SK-N-SH (cell line): Measurements from ENCODE around the gene GABRB1. TPM values are rescaled to one million over a fixed set of nuclear protein-coding genes. Genes with fewer than 3 reads are reported as not detected.

Experiments used
- CTCF ChIA-PET: fragments of 300-600, 350-600 bp; formaldehyde crosslinking; extraction: SDS; loops from one replicate; lab custom pipeline; 2021; lab: Yijun Ruan, JAX
- POLR2A ChIA-PET: fragments of 350-600 bp; sonication (Branson Sonifier 250); formaldehyde crosslinking; extraction: SDS; loops from one replicate; lab custom pipeline; 2020; ENCODE audit warnings: antibody characterized with exemption, inconsistent platforms; lab: Yijun Ruan, JAX
- DNase-seq: peaks from one replicate; pipeline ENCODE4 v3.0.0; 2012
- H2AFZ ChIP-seq: fragments of 200-600 bp; sonication (generic); 2 replicates; pipeline ENCODE4 v1.8.1; 2016; ENCODE audit warnings: antibody characterized with exemption, mild to moderate bottlenecking, low read depth
- H3F3A ChIP-seq: fragments of 200-600 bp; sonication (generic); replicated peaks from 2 replicates; pipeline ENCODE3; 2016; ENCODE audit warnings: antibody characterized with exemption, mild to moderate bottlenecking; ENCODE audit not compliant: insufficient read depth
- H3K27ac ChIP-seq, 2 experiments: fragments of 200-500 bp in 1 of 2; fragments of 200-600 bp in 1 of 2; sonication (Bioruptor generic) in 1 of 2; sonication (generic), shearing (Covaris generic) in 1 of 2; 2 replicates each; pipeline versions ENCODE4 v1.5.1 to v1.6.1; 2014 to 2016; ENCODE audit warnings: low read depth in 2 of 2, inconsistent platforms in 1 of 2, low read length in 1 of 2, mild to moderate bottlenecking in 1 of 2, mixed read lengths in 1 of 2
- H3K27me3 ChIP-seq: fragments of 200-600 bp; sonication (generic), shearing (Covaris generic); 2 replicates; pipeline ENCODE4 v1.6.1; 2016; ENCODE audit warnings: mixed run types; ENCODE audit not compliant: insufficient read depth
- H3K36me3 ChIP-seq, 2 experiments: fragments of 200-500 bp in 1 of 2; fragments of 200-600 bp in 1 of 2; sonication (Bioruptor generic) in 1 of 2; sonication (generic) in 1 of 2; replicated peaks in 1 of 2; 2 replicates each; pipeline versions ENCODE3 to v1.5.1; 2014 to 2016; ENCODE audit warnings: low read length in 1 of 2, mild to moderate bottlenecking in 1 of 2; ENCODE audit not compliant: insufficient read depth in 2 of 2, control insufficient read depth in 1 of 2
- H3K4me1 ChIP-seq, 2 experiments: fragments of 200-500 bp in 1 of 2; fragments of 200-600 bp in 1 of 2; sonication (Bioruptor generic) in 1 of 2; sonication (generic), shearing (Covaris generic) in 1 of 2; 2 replicates each; pipeline versions ENCODE4 v1.5.1 to v1.6.1; 2014 to 2016; ENCODE audit warnings: low read depth in 1 of 2, low read length in 1 of 2, mixed run types in 1 of 2; ENCODE audit not compliant: insufficient read depth in 2 of 2, control insufficient read depth in 1 of 2
- H3K4me2 ChIP-seq: fragments of 200-600 bp; sonication (generic), shearing (Covaris generic); 2 replicates; pipeline ENCODE4 v1.6.1; 2017; ENCODE audit warnings: mixed run types
- H3K4me3 ChIP-seq, 2 experiments: fragments of 200-500 bp in 1 of 2; fragments of 200-600 bp in 1 of 2; sonication (Bioruptor generic) in 1 of 2; sonication (generic), shearing (Covaris generic) in 1 of 2; 2 replicates each; pipeline versions ENCODE4 v1.5.1 to v1.8.1; 2014 to 2016; ENCODE audit warnings: low read depth in 2 of 2, inconsistent platforms in 1 of 2, low read length in 1 of 2, mild to moderate bottlenecking in 1 of 2, mixed read lengths in 1 of 2, moderate library complexity in 1 of 2
- H3K79me2 ChIP-seq: fragments of 200-600 bp; sonication (generic); 2 replicates; pipeline ENCODE4 v1.8.1; 2017; ENCODE audit warnings: mild to moderate bottlenecking; ENCODE audit not compliant: insufficient read depth
- H3K9ac ChIP-seq: fragments of 200-600 bp; sonication (generic); 2 replicates; pipeline ENCODE4 v1.6.1; 2017; ENCODE audit warnings: mixed run types
- H3K9me2 ChIP-seq: fragments of 200-600 bp; sonication (generic); 2 replicates; pipeline ENCODE4 v1.6.1; 2017; ENCODE audit warnings: mixed run types
- H3K9me3 ChIP-seq: fragments of 200-600 bp; sonication (generic); 2 replicates; pipeline ENCODE4 v1.6.1; 2017; ENCODE audit warnings: mixed run types, mild to moderate bottlenecking, moderate library complexity
- H4K20me1 ChIP-seq: fragments of 200-600 bp; sonication (generic); 2 replicates; pipeline ENCODE4 v1.6.1; 2017; ENCODE audit warnings: mild to moderate bottlenecking, mixed run types; ENCODE audit not compliant: insufficient read depth
- ELF1 ChIP-seq: IDR thresholded peaks from 2 replicates; pipeline ENCODE4 v1.4.0; 2012
- FOSL2 ChIP-seq: IDR thresholded peaks from 2 replicates; pipeline ENCODE4 v1.4.0; 2012; ENCODE audit warnings: low read depth, mild to moderate bottlenecking, moderate library complexity, borderline replicate concordance
- GABPA ChIP-seq: IDR thresholded peaks from 2 replicates; pipeline ENCODE4 v1.4.0; 2012; ENCODE audit warnings: low read depth, mild to moderate bottlenecking
- GATA2 ChIP-seq: sonication (generic); formaldehyde crosslinking; IDR thresholded peaks from 2 replicates; pipeline ENCODE4 v1.5.0; 2020; ENCODE audit warnings: mild to moderate bottlenecking, missing genetic modification reagents
- JUND ChIP-seq: IDR thresholded peaks from 2 replicates; pipeline ENCODE4 v1.4.0; 2012
- MEF2A ChIP-seq: IDR thresholded peaks from 2 replicates; pipeline ENCODE4 v1.4.0; 2012; ENCODE audit warnings: low read depth, borderline replicate concordance
- MXI1 ChIP-seq: IDR thresholded peaks from 2 replicates; pipeline ENCODE4 v1.6.1; 2012; ENCODE audit warnings: mild to moderate bottlenecking, low read depth, low read length, improper control_type of control experiment
- NFIC ChIP-seq: IDR thresholded peaks from 2 replicates; pipeline ENCODE4 v1.4.0; 2012; ENCODE audit warnings: borderline replicate concordance
- NRF1 ChIP-seq: IDR thresholded peaks from 2 replicates; pipeline ENCODE4 v1.6.1; 2012; ENCODE audit warnings: low read depth, mild to moderate bottlenecking, low read length
- POLR2AphosphoS5 ChIP-seq: IDR thresholded peaks from 2 replicates; pipeline ENCODE4 v1.6.1; 2012; ENCODE audit warnings: low read depth, low read length
- RCOR1 ChIP-seq: fragments of 150-350 bp; IDR thresholded peaks from 2 replicates; pipeline ENCODE4 v1.6.1; 2017; ENCODE audit warnings: antibody characterized with exemption, low read length
- RFX5 ChIP-seq: IDR thresholded peaks from 2 replicates; pipeline ENCODE4 v1.6.1; 2012; ENCODE audit warnings: mild to moderate bottlenecking, improper control_type of control experiment, low read length
- RXRA ChIP-seq: IDR thresholded peaks from 2 replicates; pipeline ENCODE4 v1.4.0; 2012; ENCODE audit warnings: low read depth, mild to moderate bottlenecking, borderline replicate concordance
- SIN3A ChIP-seq: IDR thresholded peaks from 2 replicates; pipeline ENCODE4 v1.6.1; 2012; ENCODE audit warnings: low read depth, mild to moderate bottlenecking, low read length, moderate library complexity, borderline replicate concordance
- SMC3 ChIP-seq: IDR thresholded peaks from 2 replicates; pipeline ENCODE4 v1.6.1; 2012; ENCODE audit warnings: low read depth, low read length, improper control_type of control experiment
- TAF1 ChIP-seq: IDR thresholded peaks from 2 replicates; pipeline ENCODE4 v1.6.1; 2012; ENCODE audit warnings: low read depth, mild to moderate bottlenecking, low read length, moderate library complexity, borderline replicate concordance
- YY1 ChIP-seq: IDR thresholded peaks from 2 replicates; pipeline ENCODE4 v1.4.0; 2012; ENCODE audit warnings: low read depth, mild to moderate bottlenecking
- WGBS: methylation state at CpG from one replicate; pipeline ENCODE4 v1.1.6; 2017; ENCODE audit warnings: low lambda C conversion rate; 5-methylcytosine and 5-hydroxymethylcytosine counted together
- polyA plus RNA-seq, 3 experiments: library from polyadenylated mRNA; depleted of rRNA; stranded (reverse); fragments of >200 nt; gene quantifications; 2 replicates each; pipeline ENCODE4 v1.2.3, GENCODE V29; 2012
- TF ChIP-seq, protein P1 (sequence below): IDR thresholded peaks from 2 replicates; pipeline ENCODE4; 2012
- TF ChIP-seq, protein P2 (sequence below): IDR thresholded peaks from 2 replicates; pipeline ENCODE4 v1.4.0; 2012; ENCODE audit warnings: low read depth, borderline replicate concordance
- TF ChIP-seq, protein P3 (sequence below): fragments of 200-600 bp; sonication (generic); IDR thresholded peaks from 2 replicates; pipeline ENCODE4 v1.6.1; 2017; ENCODE audit warnings: antibody characterized with exemption, mild to moderate bottlenecking, moderate library complexity
- TF ChIP-seq, protein P4 (sequence below): IDR thresholded peaks from 2 replicates; pipeline ENCODE4 v1.4.0; 2012; ENCODE audit warnings: low read depth, borderline replicate concordance
- TF ChIP-seq, protein P5 (sequence below): fragments of 150-350 bp; IDR thresholded peaks from 2 replicates; pipeline ENCODE4 v1.6.1; 2017; ENCODE audit warnings: antibody characterized with exemption, low read length, low read depth, borderline replicate concordance
- TF ChIP-seq, protein P6 (sequence below): IDR thresholded peaks from 2 replicates; pipeline ENCODE4 v1.6.1; 2012; ENCODE audit warnings: mild to moderate bottlenecking, low read depth, low read length, moderate library complexity

The GABRB1 gene
- polyA plus RNA-seq, 1 of the 3 experiments (the other 2 are of a cell fraction), result not detected

DNA sequence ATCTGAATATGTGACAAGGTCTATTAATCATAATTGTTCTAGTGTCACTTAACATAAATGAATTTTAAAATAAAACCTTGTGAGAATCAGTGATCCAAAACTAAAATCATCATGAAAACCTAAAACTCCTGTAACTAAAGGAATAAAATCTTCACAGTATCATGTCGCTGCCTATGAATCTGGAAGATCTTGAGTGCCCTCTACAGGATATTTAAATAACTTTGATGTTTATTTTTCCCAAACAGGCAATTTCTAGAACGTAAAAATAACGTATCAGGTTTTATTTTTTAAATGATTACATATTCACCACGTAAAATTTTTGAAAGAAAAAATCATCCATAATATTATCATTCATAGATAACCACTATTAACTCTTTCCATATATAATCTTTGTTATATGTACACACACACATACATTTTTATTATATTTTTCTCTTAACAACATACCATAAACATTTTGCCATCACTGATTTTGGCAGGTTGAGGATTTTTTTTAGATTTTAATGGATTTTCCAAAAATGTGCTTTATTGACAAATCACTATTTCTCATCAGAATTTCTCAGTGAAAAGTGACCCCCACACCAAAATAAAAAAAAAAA lies 352.6 kb downstream of the GABRB1 start:
- H4K20me1 ChIP-seq, result no peaks in the 10 kb centered on the region
- H3K9me3 ChIP-seq, result no peaks in the 10 kb centered on the region
- 11% methylated on average over 4 of the region's 4 CpGs for WGBS
- H3K27ac ChIP-seq, result no peak overlapping the region
- H3K9ac ChIP-seq, result no peak overlapping the region
- no peak overlapping the region for H3K4me2 ChIP-seq
- ChIA-PET CTCF (interaction anchor here (0.6 to 3.0 kb wide), 26 partner anchors 9 to 1055 kb away, joined by 3 to 26 read pairs (median 3); no protein-coding TSS in a partner anchor), POLR2A (no interaction called here)
- H3K36me3 ChIP-seq, result no peaks in the 10 kb centered on the region
- H3K4me3 ChIP-seq, result peak overlapping the region in 1 of 2 experiments; percentile 38; a peak in 1 of 4 replicates
- H2AFZ ChIP-seq, result no peak overlapping the region
- no peaks in the 10 kb centered on the region for H3K27me3 ChIP-seq
- H3K9me2 ChIP-seq, result no peaks in the 10 kb centered on the region
- H3F3A ChIP-seq, result no peaks in the 10 kb centered on the region
- DNase-seq, result peak; percentile 43
- H3K4me1 ChIP-seq, result peaks cover 0 to 8% of the 10 kb centered on the region in 2 experiments; a peak in 2 of 4 replicates
- no peaks in the 10 kb centered on the region for H3K79me2 ChIP-seq
- TF ChIP-seq GABPA (no peak), GATA2 (no peak), RXRA (no peak), ELF1 (no peak), TAF1 (no peak), JUND (no peak), RCOR1 (no peak), SIN3A (no peak), NFIC (no peak), POLR2AphosphoS5 (no peak), NRF1 (no peak), YY1 (no peak), RFX5 (no peak), FOSL2 (no peak), SMC3 (peak; percentile 47), MEF2A (no peak), MXI1 (no peak)
- TF ChIP-seq, protein P1, sequence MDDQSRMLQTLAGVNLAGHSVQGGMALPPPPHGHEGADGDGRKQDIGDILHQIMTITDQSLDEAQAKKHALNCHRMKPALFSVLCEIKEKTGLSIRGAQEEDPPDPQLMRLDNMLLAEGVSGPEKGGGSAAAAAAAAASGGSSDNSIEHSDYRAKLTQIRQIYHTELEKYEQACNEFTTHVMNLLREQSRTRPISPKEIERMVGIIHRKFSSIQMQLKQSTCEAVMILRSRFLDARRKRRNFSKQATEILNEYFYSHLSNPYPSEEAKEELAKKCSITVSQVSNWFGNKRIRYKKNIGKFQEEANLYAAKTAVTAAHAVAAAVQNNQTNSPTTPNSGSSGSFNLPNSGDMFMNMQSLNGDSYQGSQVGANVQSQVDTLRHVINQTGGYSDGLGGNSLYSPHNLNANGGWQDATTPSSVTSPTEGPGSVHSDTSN, result no peak
- TF ChIP-seq, protein P2, sequence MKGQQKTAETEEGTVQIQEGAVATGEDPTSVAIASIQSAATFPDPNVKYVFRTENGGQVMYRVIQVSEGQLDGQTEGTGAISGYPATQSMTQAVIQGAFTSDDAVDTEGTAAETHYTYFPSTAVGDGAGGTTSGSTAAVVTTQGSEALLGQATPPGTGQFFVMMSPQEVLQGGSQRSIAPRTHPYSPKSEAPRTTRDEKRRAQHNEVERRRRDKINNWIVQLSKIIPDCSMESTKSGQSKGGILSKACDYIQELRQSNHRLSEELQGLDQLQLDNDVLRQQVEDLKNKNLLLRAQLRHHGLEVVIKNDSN, result no peak
- TF ChIP-seq, protein P3, sequence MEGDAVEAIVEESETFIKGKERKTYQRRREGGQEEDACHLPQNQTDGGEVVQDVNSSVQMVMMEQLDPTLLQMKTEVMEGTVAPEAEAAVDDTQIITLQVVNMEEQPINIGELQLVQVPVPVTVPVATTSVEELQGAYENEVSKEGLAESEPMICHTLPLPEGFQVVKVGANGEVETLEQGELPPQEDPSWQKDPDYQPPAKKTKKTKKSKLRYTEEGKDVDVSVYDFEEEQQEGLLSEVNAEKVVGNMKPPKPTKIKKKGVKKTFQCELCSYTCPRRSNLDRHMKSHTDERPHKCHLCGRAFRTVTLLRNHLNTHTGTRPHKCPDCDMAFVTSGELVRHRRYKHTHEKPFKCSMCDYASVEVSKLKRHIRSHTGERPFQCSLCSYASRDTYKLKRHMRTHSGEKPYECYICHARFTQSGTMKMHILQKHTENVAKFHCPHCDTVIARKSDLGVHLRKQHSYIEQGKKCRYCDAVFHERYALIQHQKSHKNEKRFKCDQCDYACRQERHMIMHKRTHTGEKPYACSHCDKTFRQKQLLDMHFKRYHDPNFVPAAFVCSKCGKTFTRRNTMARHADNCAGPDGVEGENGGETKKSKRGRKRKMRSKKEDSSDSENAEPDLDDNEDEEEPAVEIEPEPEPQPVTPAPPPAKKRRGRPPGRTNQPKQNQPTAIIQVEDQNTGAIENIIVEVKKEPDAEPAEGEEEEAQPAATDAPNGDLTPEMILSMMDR, result peak; percentile 77
- TF ChIP-seq, protein P4, sequence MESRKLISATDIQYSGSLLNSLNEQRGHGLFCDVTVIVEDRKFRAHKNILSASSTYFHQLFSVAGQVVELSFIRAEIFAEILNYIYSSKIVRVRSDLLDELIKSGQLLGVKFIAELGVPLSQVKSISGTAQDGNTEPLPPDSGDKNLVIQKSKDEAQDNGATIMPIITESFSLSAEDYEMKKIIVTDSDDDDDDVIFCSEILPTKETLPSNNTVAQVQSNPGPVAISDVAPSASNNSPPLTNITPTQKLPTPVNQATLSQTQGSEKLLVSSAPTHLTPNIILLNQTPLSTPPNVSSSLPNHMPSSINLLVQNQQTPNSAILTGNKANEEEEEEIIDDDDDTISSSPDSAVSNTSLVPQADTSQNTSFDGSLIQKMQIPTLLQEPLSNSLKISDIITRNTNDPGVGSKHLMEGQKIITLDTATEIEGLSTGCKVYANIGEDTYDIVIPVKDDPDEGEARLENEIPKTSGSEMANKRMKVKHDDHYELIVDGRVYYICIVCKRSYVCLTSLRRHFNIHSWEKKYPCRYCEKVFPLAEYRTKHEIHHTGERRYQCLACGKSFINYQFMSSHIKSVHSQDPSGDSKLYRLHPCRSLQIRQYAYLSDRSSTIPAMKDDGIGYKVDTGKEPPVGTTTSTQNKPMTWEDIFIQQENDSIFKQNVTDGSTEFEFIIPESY, result no peak
- TF ChIP-seq, protein P5, sequence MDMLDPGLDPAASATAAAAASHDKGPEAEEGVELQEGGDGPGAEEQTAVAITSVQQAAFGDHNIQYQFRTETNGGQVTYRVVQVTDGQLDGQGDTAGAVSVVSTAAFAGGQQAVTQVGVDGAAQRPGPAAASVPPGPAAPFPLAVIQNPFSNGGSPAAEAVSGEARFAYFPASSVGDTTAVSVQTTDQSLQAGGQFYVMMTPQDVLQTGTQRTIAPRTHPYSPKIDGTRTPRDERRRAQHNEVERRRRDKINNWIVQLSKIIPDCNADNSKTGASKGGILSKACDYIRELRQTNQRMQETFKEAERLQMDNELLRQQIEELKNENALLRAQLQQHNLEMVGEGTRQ, result no peak
- TF ChIP-seq, protein P6, sequence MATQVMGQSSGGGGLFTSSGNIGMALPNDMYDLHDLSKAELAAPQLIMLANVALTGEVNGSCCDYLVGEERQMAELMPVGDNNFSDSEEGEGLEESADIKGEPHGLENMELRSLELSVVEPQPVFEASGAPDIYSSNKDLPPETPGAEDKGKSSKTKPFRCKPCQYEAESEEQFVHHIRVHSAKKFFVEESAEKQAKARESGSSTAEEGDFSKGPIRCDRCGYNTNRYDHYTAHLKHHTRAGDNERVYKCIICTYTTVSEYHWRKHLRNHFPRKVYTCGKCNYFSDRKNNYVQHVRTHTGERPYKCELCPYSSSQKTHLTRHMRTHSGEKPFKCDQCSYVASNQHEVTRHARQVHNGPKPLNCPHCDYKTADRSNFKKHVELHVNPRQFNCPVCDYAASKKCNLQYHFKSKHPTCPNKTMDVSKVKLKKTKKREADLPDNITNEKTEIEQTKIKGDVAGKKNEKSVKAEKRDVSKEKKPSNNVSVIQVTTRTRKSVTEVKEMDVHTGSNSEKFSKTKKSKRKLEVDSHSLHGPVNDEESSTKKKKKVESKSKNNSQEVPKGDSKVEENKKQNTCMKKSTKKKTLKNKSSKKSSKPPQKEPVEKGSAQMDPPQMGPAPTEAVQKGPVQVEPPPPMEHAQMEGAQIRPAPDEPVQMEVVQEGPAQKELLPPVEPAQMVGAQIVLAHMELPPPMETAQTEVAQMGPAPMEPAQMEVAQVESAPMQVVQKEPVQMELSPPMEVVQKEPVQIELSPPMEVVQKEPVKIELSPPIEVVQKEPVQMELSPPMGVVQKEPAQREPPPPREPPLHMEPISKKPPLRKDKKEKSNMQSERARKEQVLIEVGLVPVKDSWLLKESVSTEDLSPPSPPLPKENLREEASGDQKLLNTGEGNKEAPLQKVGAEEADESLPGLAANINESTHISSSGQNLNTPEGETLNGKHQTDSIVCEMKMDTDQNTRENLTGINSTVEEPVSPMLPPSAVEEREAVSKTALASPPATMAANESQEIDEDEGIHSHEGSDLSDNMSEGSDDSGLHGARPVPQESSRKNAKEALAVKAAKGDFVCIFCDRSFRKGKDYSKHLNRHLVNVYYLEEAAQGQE, result no peak
